Sigmoid colon (tissue), 7 donors: ENCODE measurements around the gene TMEM214. TPM values are rescaled to one million over a fixed set of nuclear protein-coding genes. Genes with fewer than 3 reads are reported as not detected.

Experiments
- DNase-seq: peaks from one replicate; pipeline ENCODE4 v3.0.0-alpha.2; 2019
- H3K27ac ChIP-seq, 4 donors: fragments of 200-600 bp; sonication (generic); one replicate each; pipeline ENCODE4 v1.5.1; 2016 to 2019; ENCODE audit warnings: mild to moderate bottlenecking in 1 of 4
- H3K27me3 ChIP-seq, 3 donors: fragments of 200-600 bp; sonication (generic); one replicate each; pipeline ENCODE4 v1.5.1; 2019; ENCODE audit warnings: mild to moderate bottlenecking in 1 of 3
- H3K36me3 ChIP-seq, 4 donors: fragments of 200-600 bp; sonication (generic); one replicate each; pipeline ENCODE4 v1.5.1; 2016 to 2019
- H3K4me1 ChIP-seq, 4 donors: fragments of 200-600 bp; sonication (generic); one replicate each; pipeline ENCODE4 v1.5.1; 2017 to 2019
- H3K4me3 ChIP-seq, 4 donors: fragments of 200-600 bp; sonication (generic); one replicate each; pipeline ENCODE4 v1.5.1; 2017 to 2019; ENCODE audit warnings: mild to moderate bottlenecking in 2 of 4, moderate library complexity in 1 of 4
- H3K9me3 ChIP-seq, 4 donors: fragments of 200-600 bp in 3 of 4; sonication (generic) in 3 of 4; one replicate each; pipeline versions ENCODE4 v1.5.1 to v1.6.1; 2013 to 2019
- EP300 ChIP-seq, 4 donors: sonication (generic); formaldehyde crosslinking; IDR thresholded peaks; one replicate each; pipeline ENCODE4 v1.6.1; 2017; ENCODE audit warnings: antibody characterized with exemption in 4 of 4
- POLR2A ChIP-seq, 2 donors: fragments of 450-650 bp; IDR thresholded peaks; one replicate each; pipeline ENCODE4 v1.6.1; 2016; ENCODE audit warnings: antibody characterized with exemption in 2 of 2, mild to moderate bottlenecking in 2 of 2, moderate library complexity in 2 of 2
- POLR2AphosphoS5 ChIP-seq, 4 donors: sonication (generic); formaldehyde crosslinking; IDR thresholded peaks; one replicate each; pipeline ENCODE4 v1.6.1; 2017; ENCODE audit warnings: antibody characterized with exemption in 4 of 4
- WGBS, 2 donors: extraction: QIAGEN DNeasy Blood & Tissue Kit; methylation state at CpG; one replicate each; pipeline ENCODE4 v1.1.7; 2013; 5-methylcytosine and 5-hydroxymethylcytosine counted together
- intact Hi-C: fragments of 100-400 bp; cut with DNase I; formaldehyde crosslinking; loops from one replicate; pipeline ENCODE4 v1.15.1; 2023
- polyA plus RNA-seq, 3 donors: library from polyadenylated mRNA; stranded (reverse); fragments of 200-250 nt; gene quantifications; one replicate each; pipeline ENCODE4 v1.2.3, GENCODE V29; 2013
- total RNA-seq, 4 donors: library from RNA; depleted of rRNA; stranded (reverse); fragments of >200 nt; gene quantifications; one replicate each; pipeline ENCODE4 v1.1.0, GENCODE V29; 2016
- TF ChIP-seq, protein P1 (sequence below), 4 experiments: fragments of 450-650 bp in 3 of 4; fragments of 200-600 bp in 1 of 4; IDR thresholded peaks; one replicate each; pipeline ENCODE4 v1.5.1; 2016 to 2019; ENCODE audit warnings: antibody characterized with exemption in 4 of 4, mild to moderate bottlenecking in 3 of 4, moderate library complexity in 2 of 4
- donor health status: healthy with polysubstance abuse.
- donor health status: Bipolar disorder and iron deficiency.
- donor health status: healthy.

The TMEM214 gene
- total and polyA plus RNA-seq, 7 donors, result 16.0 to 65.7 (median 33.9) TPM

DNA sequence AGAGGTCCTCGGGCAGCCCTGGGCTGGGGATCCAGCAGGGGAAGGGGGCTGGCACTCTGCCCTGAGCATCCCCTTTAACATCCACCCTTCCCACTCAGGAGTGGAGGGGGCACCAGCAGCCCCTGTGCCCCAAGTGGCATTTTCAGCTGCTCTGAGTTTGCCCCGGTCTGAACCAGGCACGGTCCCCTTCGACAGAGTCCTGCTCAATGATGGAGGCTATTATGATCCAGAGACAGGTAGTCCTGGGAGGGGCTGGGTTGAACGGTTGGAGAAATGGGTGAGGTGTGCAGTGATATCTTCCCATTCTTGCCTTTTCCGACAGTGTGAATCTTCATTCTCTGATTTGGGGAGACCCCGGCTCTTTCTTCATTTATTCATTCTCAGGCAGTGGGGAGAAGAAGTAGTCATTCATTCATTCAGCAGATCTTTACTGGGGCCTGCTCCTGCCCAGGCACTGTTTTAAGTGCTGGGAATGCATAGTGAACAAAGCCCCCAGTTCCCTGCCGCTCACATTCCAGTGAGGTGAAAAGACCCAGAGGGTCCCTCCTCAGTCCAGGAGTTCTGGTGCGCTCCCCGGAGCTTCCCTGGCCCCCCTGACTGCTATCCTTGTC lies 52.4 kb downstream of the TMEM214 start:
- 46 to 66% methylated on average over 10 of the region's 10 CpGs for WGBS, 2 donors
- Histone ChIP-seq H3K27ac (peak overlapping the region; percentile 88 to 98 (median 96)), H3K27me3 (no peaks in the 10 kb centered on the region), H3K4me1 (peaks cover 0 to 71% (median 66%) of the 10 kb centered on the region in 4 donors), H3K9me3 (no peaks in the 10 kb centered on the region), H3K36me3 (peaks cover 9 to 28% (median 15%) of the 10 kb centered on the region in 4 donors), H3K4me3 (peak overlapping the region; percentile 32 to 63 (median 55))
- TF ChIP-seq, protein P1, sequence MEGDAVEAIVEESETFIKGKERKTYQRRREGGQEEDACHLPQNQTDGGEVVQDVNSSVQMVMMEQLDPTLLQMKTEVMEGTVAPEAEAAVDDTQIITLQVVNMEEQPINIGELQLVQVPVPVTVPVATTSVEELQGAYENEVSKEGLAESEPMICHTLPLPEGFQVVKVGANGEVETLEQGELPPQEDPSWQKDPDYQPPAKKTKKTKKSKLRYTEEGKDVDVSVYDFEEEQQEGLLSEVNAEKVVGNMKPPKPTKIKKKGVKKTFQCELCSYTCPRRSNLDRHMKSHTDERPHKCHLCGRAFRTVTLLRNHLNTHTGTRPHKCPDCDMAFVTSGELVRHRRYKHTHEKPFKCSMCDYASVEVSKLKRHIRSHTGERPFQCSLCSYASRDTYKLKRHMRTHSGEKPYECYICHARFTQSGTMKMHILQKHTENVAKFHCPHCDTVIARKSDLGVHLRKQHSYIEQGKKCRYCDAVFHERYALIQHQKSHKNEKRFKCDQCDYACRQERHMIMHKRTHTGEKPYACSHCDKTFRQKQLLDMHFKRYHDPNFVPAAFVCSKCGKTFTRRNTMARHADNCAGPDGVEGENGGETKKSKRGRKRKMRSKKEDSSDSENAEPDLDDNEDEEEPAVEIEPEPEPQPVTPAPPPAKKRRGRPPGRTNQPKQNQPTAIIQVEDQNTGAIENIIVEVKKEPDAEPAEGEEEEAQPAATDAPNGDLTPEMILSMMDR (IDR thresholded peaks at IDR 0.05), result peak in 1 of 4 experiments; percentile 36
- no peak for TF ChIP-seq POLR2A (IDR thresholded peaks at IDR 0.05)
- DNase-seq, result no peak
- intact Hi-C loops, result loop anchor here (2.0 to 5.0 kb wide), 3 partner anchors 53 to 127 kb away; partner anchors contain the start of genes ATRAID, MAPRE3, SLC5A6 and TMEM214

DNA sequence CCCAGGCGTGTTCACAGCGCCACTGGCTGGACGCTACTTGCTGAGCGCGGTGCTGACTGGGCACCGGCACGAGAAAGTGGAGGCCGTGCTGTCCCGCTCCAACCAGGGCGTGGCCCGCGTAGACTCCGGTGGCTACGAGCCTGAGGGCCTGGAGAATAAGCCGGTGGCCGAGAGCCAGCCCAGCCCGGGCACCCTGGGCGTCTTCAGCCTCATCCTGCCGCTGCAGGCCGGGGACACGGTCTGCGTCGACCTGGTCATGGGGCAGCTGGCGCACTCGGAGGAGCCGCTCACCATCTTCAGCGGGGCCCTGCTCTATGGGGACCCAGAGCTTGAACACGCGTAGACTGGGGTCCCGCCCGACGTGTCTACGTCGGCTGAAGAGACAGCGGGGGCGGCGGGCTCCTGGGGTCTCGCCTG lies 52.9 kb downstream of the TMEM214 start:
- peak; percentile 94 for DNase-seq
- WGBS, 2 donors, result 1 to 2% methylated on average over 38 of the region's 38 CpGs
- peak overlapping the region; percentile 32 to 63 (median 55) for H3K4me3 ChIP-seq
- H3K4me1 ChIP-seq, result peaks cover 0 to 66% (median 61%) of the 10 kb centered on the region in 4 donors
- peak overlapping the region; percentile 88 to 98 (median 96) for H3K27ac ChIP-seq
- H3K9me3 ChIP-seq, result no peaks in the 10 kb centered on the region
- TF ChIP-seq POLR2AphosphoS5 (IDR thresholded peaks at IDR 0.05), result peak; percentile 40 to 81 (median 68)
- TF ChIP-seq EP300 (IDR thresholded peaks at IDR 0.05), result no peak
- TF ChIP-seq, protein P1 (IDR thresholded peaks at IDR 0.05), result peak in 2 of 4 experiments; percentile 13 to 32
- TF ChIP-seq POLR2A (IDR thresholded peaks at IDR 0.05), result peak in 1 of 2 donors; percentile 7
- intact Hi-C loops, result loop anchor here (1.0 to 5.0 kb wide), 4 partner anchors 35 to 127 kb away; partner anchors contain the start of genes ATRAID, MAPRE3, SLC5A6 and TMEM214
- H3K27me3 ChIP-seq, result no peaks in the 10 kb centered on the region
- peaks cover 9 to 24% (median 15%) of the 10 kb centered on the region in 4 donors for H3K36me3 ChIP-seq

DNA sequence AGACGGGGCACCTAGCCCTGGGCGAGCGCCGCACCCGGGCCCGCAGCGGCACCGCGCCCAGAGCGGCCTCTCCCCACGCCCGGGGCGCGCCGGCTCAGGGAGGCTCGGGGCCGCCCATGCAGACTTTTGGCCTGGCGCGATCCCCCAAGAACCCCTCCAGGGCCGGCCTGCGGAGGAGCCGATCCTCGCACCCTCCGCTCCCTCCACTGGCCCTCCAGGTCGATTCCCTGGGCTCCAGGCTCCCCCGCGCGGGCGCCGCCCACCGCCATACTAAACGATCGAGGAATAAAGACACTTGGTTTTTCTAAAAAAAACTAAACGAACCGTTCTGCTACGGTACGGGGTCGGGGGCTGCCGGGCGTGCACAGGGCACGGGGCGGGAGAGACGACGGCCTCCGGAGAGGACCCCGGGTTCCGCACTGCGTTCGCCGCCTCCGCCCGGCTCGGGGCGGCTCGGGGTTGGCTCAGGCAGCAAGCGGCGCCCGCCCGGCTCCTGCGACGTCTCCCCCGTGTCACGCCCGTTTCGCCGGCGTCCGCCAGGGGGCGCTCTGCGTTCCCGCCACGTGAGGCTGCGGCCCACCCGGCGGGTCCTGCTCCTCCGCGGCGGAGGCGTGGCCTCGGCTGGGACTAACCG lies 53.4 kb downstream of the TMEM214 start:
- H3K36me3 ChIP-seq, result peaks cover 9 to 24% (median 15%) of the 10 kb centered on the region in 4 donors
- 1% methylated on average over 81 of the region's 81 CpGs for WGBS, 2 donors
- DNase-seq, result peak; percentile 97
- H3K4me3 ChIP-seq, result peak overlapping the region; percentile 32 to 63 (median 55)
- peaks cover 0 to 62% (median 58%) of the 10 kb centered on the region in 4 donors for H3K4me1 ChIP-seq
- H3K27me3 ChIP-seq, result no peaks in the 10 kb centered on the region
- H3K27ac ChIP-seq, result peak overlapping the region; percentile 88 to 98 (median 96)
- TF ChIP-seq, protein P1 (IDR thresholded peaks at IDR 0.05), result peak; percentile 47 to 88 (median 63)
- peak; percentile 60 to 91 (median 78) for TF ChIP-seq POLR2AphosphoS5 (IDR thresholded peaks at IDR 0.05)
- no peak for TF ChIP-seq POLR2A (IDR thresholded peaks at IDR 0.05)
- H3K9me3 ChIP-seq, result no peaks in the 10 kb centered on the region
- intact Hi-C loops, result loop anchor here (1.0 to 5.0 kb wide), 3 partner anchors 36 to 126 kb away; partner anchors contain the start of genes ATRAID, SLC5A6 and TMEM214

DNA sequence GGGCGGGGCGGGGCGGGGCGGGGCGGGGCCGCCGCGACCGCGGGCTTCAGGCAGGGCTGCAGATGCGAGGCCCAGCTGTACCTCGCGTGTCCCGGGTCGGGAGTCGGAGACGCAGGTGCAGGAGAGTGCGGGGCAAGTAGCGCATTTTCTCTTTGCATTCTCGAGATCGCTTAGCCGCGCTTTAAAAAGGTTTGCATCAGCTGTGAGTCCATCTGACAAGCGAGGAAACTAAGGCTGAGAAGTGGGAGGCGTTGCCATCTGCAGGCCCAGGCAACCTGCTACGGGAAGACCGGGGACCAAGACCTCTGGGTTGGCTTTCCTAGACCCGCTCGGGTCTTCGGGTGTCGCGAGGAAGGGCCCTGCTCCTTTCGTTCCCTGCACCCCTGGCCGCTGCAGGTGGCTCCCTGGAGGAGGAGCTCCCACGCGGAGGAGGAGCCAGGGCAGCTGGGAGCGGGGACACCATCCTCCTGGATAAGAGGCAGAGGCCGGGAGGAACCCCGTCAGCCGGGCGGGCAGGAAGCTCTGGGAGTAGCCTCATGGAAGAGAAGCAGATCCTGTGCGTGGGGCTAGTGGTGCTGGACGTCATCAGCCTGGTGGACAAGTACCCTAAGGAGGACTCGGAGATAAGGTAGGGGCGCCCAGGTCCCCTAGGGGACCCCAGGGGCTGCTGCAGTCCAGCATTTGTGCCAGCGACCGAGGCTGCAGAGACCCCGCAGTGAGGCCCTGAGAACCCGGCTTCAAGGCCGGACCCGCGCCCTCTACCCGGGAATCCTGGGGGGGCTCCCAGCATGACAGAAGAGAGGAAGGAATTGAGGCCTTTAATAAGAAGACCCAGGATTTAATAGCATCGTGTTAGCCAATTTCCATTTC lies 54.2 kb downstream of the TMEM214 start, which contains the start of gene KHK:
TSS of gene KHK (plus strand) at position 49 of the 870 bp plus-strand sequence. CDS start at position 537, 488 bp downstream.
- Histone ChIP-seq H3K9me3 (no peaks in the 10 kb centered on the region), H3K4me1 (peaks cover 0 to 54% (median 50%) of the 10 kb centered on the region in 4 donors)

More for the DNA sequence above, 54.2 kb downstream of the TMEM214 start, which contains the start of gene KHK:
- peak; percentile 88 for DNase-seq
- no peaks in the 10 kb centered on the region for H3K27me3 ChIP-seq
- 8 to 14% methylated on average over 54 of the region's 54 CpGs for WGBS, 2 donors
- no peak for TF ChIP-seq POLR2A (IDR thresholded peaks at IDR 0.05)
- peak in 2 of 4 donors; percentile 52 to 75 for TF ChIP-seq POLR2AphosphoS5 (IDR thresholded peaks at IDR 0.05)
- H3K36me3 ChIP-seq, result peaks cover 7 to 20% (median 11%) of the 10 kb centered on the region in 4 donors
- H3K4me3 ChIP-seq, result peak within 1 kb of the TSS; percentile 46 to 63 (median 55)
- H3K27ac ChIP-seq, result peak within 1 kb of the TSS; percentile 88 to 98 (median 96)
- intact Hi-C loops, result loop anchor here (1.0 to 5.0 kb wide), 3 partner anchors 37 to 125 kb away; partner anchors contain the start of genes ATRAID, SLC5A6 and TMEM214
